Nephron (organoid): Measurements from ENCODE around the gene FGF19.

Source experiments
- H3K27ac Mint-ChIP-seq, 3 experiments: 2 replicates each; pipeline ENCODE4 v1.8.0; 2020; ENCODE audit warnings: mixed read lengths in 3 of 3, mild to moderate bottlenecking in 2 of 3, moderate library complexity in 1 of 3
- H3K27me3 Mint-ChIP-seq: 2 replicates; pipeline ENCODE4 v1.8.0; 2021; ENCODE audit warnings: low read depth, mild to moderate bottlenecking, moderate library complexity, mixed read lengths
- H3K36me3 Mint-ChIP-seq: 2 replicates; pipeline ENCODE4 v1.8.0; 2020; ENCODE audit warnings: low read depth, mixed read lengths
- H3K4me1 Mint-ChIP-seq: 2 replicates; pipeline ENCODE4 v1.8.0; 2020; ENCODE audit warnings: mixed read lengths
- H3K4me3 Mint-ChIP-seq, 3 experiments: 2 replicates each; pipeline ENCODE4 v1.8.0; 2020; ENCODE audit warnings: mild to moderate bottlenecking in 3 of 3, mixed read lengths in 3 of 3, moderate library complexity in 2 of 3
- H3K9me3 Mint-ChIP-seq: 2 replicates; pipeline ENCODE4 v1.8.0; 2020; ENCODE audit warnings: mixed read lengths
- TF ChIP-seq, protein P1 (sequence below), 3 experiments: fragments of 200-600 bp; sonication (generic); IDR thresholded peaks; one replicate each; pipeline ENCODE4 v1.5.0; 2021; ENCODE audit warnings: antibody characterized with exemption in 3 of 3; ENCODE audit not compliant: unreplicated experiment in 3 of 3

FGF19 gene

DNA sequence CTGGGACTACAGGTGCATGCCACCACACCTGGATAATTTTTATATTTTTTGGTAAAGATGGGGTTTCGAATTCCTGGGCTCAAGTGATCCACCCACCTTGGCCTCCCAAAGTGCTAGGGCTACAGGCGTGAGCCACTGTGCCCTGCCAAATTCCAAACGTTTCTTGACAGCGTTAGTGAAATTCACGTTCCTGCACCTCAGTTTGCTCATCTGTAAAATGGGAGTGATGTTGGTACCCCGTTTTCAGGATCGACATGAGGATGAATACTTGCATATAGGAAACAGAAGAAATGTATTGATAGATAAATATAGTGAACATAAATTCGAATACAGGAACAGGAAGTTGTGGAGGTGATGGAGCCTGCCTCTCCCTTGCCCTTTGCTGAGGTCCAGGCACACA is 18.5 kb downstream of the FGF19 start:
- TF ChIP-seq, protein P1, sequence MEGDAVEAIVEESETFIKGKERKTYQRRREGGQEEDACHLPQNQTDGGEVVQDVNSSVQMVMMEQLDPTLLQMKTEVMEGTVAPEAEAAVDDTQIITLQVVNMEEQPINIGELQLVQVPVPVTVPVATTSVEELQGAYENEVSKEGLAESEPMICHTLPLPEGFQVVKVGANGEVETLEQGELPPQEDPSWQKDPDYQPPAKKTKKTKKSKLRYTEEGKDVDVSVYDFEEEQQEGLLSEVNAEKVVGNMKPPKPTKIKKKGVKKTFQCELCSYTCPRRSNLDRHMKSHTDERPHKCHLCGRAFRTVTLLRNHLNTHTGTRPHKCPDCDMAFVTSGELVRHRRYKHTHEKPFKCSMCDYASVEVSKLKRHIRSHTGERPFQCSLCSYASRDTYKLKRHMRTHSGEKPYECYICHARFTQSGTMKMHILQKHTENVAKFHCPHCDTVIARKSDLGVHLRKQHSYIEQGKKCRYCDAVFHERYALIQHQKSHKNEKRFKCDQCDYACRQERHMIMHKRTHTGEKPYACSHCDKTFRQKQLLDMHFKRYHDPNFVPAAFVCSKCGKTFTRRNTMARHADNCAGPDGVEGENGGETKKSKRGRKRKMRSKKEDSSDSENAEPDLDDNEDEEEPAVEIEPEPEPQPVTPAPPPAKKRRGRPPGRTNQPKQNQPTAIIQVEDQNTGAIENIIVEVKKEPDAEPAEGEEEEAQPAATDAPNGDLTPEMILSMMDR (IDR thresholded peaks at IDR 0.05; ENCODE audit: unreplicated experiment in 3 of 3) = no peak
- Mint-ChIP-seq H3K9me3 (no peaks in the 10 kb centered on the region), H3K4me3 (no peak overlapping the region), H3K27me3 (peaks cover 29% of the 10 kb centered on the region), H3K36me3 (no peaks in the 10 kb centered on the region), H3K27ac (no peak overlapping the region), H3K4me1 (no peaks in the 10 kb centered on the region)

DNA sequence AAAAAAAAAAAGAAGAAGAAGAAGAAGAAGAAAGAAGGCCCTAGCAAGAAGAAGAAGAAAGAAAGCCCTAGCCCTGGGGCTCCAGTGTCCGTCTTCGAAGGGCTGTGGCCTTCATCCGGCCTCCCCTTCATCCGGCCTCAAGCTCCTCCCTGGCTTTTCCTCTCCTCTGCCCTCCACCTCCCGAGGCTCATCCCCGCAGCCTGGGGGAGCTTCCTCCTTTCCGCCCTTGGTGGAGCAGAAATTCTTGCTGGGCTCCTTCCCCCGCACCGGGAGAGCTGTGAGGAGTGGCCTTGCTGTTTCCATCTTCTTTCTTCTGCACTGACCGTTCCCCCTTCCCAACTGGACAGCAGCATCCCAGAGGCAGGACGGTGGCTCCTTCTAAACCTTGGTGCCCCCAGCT is 19.2 kb downstream of the FGF19 start:
- Mint-ChIP-seq H3K36me3 (no peaks in the 10 kb centered on the region), H3K4me3 (no peak overlapping the region), H3K9me3 (no peaks in the 10 kb centered on the region), H3K27me3 (peaks cover 26% of the 10 kb centered on the region), H3K4me1 (no peaks in the 10 kb centered on the region), H3K27ac (no peak overlapping the region)
- TF ChIP-seq, protein P1 (IDR thresholded peaks at IDR 0.05; ENCODE audit: unreplicated experiment in 3 of 3) = no peak

DNA sequence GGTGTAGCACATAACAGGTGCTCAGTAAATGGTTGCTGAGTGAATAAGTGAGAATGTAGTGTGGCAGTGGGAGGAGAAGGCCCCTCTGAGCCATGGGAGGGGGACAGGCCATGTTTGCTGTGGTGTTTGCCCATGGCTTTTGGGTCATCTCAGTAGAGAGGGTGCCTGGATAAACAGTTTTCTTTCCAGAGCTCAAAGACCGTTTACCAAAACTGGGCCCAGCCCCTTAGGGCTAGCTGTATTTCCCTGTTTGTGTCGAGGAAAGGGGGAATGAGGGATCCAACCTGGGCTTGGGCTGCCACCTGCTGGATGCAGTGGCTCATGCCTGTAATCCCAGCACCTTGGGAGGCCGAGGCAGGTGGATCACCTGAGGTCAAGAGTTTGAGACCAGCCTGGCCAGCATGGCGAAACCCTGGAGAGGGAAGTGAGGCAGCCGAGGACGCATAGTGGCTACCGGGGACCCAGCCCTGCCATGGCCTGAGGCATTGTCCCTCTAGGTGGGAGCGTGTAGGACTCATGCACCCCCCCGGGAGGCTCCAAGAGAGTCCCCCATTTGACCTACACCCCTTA is 20.0 kb downstream of the FGF19 start:
- Mint-ChIP-seq H3K27me3 (peaks cover 21% of the 10 kb centered on the region), H3K27ac (no peak overlapping the region), H3K4me1 (no peaks in the 10 kb centered on the region), H3K9me3 (no peaks in the 10 kb centered on the region), H3K36me3 (no peaks in the 10 kb centered on the region), H3K4me3 (no peak overlapping the region)
- TF ChIP-seq, protein P1 (IDR thresholded peaks at IDR 0.05; ENCODE audit: unreplicated experiment in 3 of 3) = peak; percentile 31 to 54 (median 36)

DNA sequence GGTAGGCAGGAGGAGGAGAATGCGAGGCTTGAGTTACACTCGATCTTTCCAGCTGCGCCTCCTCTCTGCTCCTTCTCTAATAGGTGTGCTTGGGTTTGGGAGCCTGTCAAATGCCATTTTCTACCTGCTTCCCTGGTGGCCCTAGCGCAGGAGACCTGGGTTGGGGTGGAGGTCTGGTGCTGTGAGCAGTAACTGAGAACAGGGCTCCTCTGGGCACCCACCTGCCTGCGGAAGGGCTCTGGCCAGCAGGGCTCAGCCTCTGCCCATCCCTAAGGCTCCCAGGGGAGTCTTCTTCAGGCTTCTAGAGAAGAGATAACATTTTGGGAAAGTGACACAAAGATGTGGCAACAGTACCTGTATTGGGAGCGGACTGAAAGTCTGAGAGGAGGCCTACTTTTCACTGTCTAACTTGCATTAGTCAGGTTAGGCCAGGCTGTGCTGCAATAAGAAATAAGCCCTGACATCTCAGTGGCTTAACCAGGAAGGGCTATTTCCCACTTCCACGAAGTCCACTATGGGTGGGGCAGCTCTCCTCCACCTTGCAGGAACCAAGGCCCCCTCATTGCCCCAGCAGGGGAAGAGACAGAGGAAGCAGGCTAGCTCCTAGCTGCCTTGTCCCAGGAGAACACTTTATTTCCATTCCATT is 21.0 kb downstream of the FGF19 start:
- H3K4me1 Mint-ChIP-seq = no peaks in the 10 kb centered on the region
- TF ChIP-seq, protein P1 (IDR thresholded peaks at IDR 0.05; ENCODE audit: unreplicated experiment in 3 of 3) = no peak
- peaks cover 17% of the 10 kb centered on the region for H3K27me3 Mint-ChIP-seq
- no peaks in the 10 kb centered on the region for H3K36me3 Mint-ChIP-seq
- no peak overlapping the region for H3K4me3 Mint-ChIP-seq
- H3K27ac Mint-ChIP-seq = no peak overlapping the region
- no peaks in the 10 kb centered on the region for H3K9me3 Mint-ChIP-seq

DNA sequence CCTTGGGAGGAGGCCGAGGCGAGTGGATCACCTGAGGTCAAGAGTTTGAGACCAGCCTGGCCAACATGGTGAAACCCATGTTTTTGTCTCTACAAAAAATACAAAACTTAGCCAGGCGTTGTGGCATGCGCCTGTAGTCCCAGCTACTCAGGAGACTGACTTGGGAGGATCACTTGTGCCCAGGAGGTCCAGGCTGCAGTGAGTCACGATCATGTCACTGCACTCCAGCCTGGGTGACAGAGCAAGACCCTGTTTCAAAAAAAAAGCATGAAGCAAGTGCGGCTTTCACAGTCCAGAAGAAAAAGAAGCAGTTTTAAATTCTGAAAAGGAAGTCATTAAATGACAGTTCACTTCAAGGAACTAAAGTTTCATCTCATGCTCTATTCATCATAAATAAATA is 21.6 kb downstream of the FGF19 start:
- Mint-ChIP-seq H3K27ac (no peak overlapping the region), H3K27me3 (peaks cover 17% of the 10 kb centered on the region), H3K4me1 (no peaks in the 10 kb centered on the region), H3K9me3 (no peaks in the 10 kb centered on the region), H3K4me3 (no peak overlapping the region), H3K36me3 (no peaks in the 10 kb centered on the region)
- TF ChIP-seq, protein P1 (IDR thresholded peaks at IDR 0.05; ENCODE audit: unreplicated experiment in 3 of 3) = no peak

DNA sequence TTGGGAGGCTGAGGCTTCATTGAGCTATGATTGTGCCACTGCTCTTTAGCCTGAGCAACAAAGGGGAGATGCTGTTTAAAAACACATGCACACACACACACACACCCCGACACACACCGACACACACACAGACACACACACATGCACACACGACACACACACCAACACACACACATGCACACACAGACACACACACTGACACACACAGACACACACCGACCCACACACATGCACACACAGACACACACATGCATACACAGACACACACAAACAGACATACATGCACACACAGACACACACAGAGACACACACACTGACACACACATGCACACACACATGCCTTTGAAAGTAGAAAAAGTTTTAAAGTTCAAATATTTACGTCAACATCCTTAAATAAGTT is 23.1 kb downstream of the FGF19 start:
- H3K4me3 Mint-ChIP-seq = no peak overlapping the region
- H3K27me3 Mint-ChIP-seq = peaks cover 11% of the 10 kb centered on the region
- no peak overlapping the region for H3K27ac Mint-ChIP-seq
- H3K36me3 Mint-ChIP-seq = no peaks in the 10 kb centered on the region
- TF ChIP-seq, protein P1 (IDR thresholded peaks at IDR 0.05; ENCODE audit: unreplicated experiment in 3 of 3) = no peak
- H3K9me3 Mint-ChIP-seq = no peaks in the 10 kb centered on the region
- H3K4me1 Mint-ChIP-seq = no peaks in the 10 kb centered on the region
